K562 (cell line): Measurements from ENCODE around the gene MRM2. TPM values are rescaled to one million over a fixed set of nuclear protein-coding genes. Genes with fewer than 3 reads are reported as not detected.
A peak's percentile ranks its signal among the peaks of the same experiment; 100 is the strongest.

Experiments used
- FIP1L1 ChIP-seq: fragments of 200-400 bp; formaldehyde crosslinking; IDR thresholded peaks from 2 replicates; pipeline ENCODE4 v1.6.1; 2018; ENCODE audit warnings: mild to moderate bottlenecking, low read depth, low read length; ENCODE audit not compliant: poor library complexity, severe bottlenecking
- HBP1 ChIP-seq: fragments of 450-650 bp; formaldehyde crosslinking; IDR thresholded peaks from 2 replicates; pipeline ENCODE4 v1.4.0; 2022; ENCODE audit warnings: missing genetic modification characterization
- KLF10 ChIP-seq: fragments of 250-450 bp; sonication (Bioruptor Pico); IDR thresholded peaks from 2 replicates; pipeline ENCODE4 v1.6.1; 2021; ENCODE audit warnings: matching md5 sums
- MLX ChIP-seq, 2 experiments: fragments of 450-650 bp in 1 of 2; sonication (generic) in 1 of 2; formaldehyde crosslinking; conservative IDR thresholded peaks; 2 replicates each; pipeline versions ENCODE4 v1.4.0 to v1.8.1; 2020 to 2022; ENCODE audit warnings: mild to moderate bottlenecking in 1 of 2, missing genetic modification reagents in 1 of 2
- NCOA2 ChIP-seq, 2 experiments: fragments of 450-650 bp; IDR thresholded peaks; 2 replicates each; pipeline ENCODE4 v1.6.1; 2018; ENCODE audit warnings: mild to moderate bottlenecking in 2 of 2, moderate library complexity in 1 of 2; ENCODE audit not compliant: partially characterized antibody in 2 of 2
- NCOR1 ChIP-seq: fragments of 450-650 bp; IDR thresholded peaks from 2 replicates; pipeline ENCODE4 v1.6.1; 2016; ENCODE audit warnings: mild to moderate bottlenecking, moderate library complexity
- NFE2 ChIP-seq: IDR thresholded peaks from 2 replicates; pipeline ENCODE4 v1.6.1; 2014; ENCODE audit warnings: antibody characterized with exemption, low read depth
- SAFB2 ChIP-seq: fragments of 200-400 bp; formaldehyde crosslinking; IDR thresholded peaks from 2 replicates; pipeline ENCODE4 v1.6.1; 2018; ENCODE audit warnings: borderline replicate concordance, low read length, low read depth, moderate library complexity; ENCODE audit not compliant: severe bottlenecking
- SLC30A9 ChIP-seq: fragments of 250-450 bp; sonication (Bioruptor Pico); IDR thresholded peaks from 2 replicates; pipeline ENCODE4 v1.8.0; 2022; ENCODE audit warnings: mild to moderate bottlenecking, moderate library complexity
- TFAP4 ChIP-seq: sonication (generic); formaldehyde crosslinking; IDR thresholded peaks from 2 replicates; pipeline ENCODE4 v1.8.0; 2022; ENCODE audit warnings: missing genetic modification reagents, mild to moderate bottlenecking, moderate library complexity, borderline replicate concordance
- XRCC3 ChIP-seq: fragments of 450-650 bp; IDR thresholded peaks from 2 replicates; pipeline ENCODE4 v1.6.1; 2017; ENCODE audit warnings: mild to moderate bottlenecking, moderate library complexity
- XRCC4 ChIP-seq: IDR thresholded peaks from one replicate; pipeline ENCODE4 v1.6.1; 2011; ENCODE audit not compliant: insufficient read depth, insufficient read length; ENCODE audit errors: extremely low read depth
- ZBED1 ChIP-seq: IDR thresholded peaks from 2 replicates; pipeline ENCODE4 v1.6.1; 2014
- polyA plus RNA-seq, 8 experiments: library from polyadenylated mRNA; depleted of rRNA in 4 of 8; stranded (reverse) in 5 of 8; unstranded in 3 of 8; fragments of >200 nt; fragmentation: Nextera tagmentation in 2 of 8; fragmentation: Illumina TruSeq in 1 of 8; extraction: Ambion mirVana in 2 of 8; extraction: Trizol in 1 of 8; gene quantifications; 2 replicates each; pipeline versions ENCODE4 v1.2.1 to v1.2.3, GENCODE V29; 2011 to 2014; ENCODE audit warnings: inconsistent platforms in 1 of 8, missing spikeins in 1 of 8
- total RNA-seq, 7 experiments: library from RNA; depleted of rRNA in 6 of 7; stranded (reverse); fragments of >200 nt in 6 of 7; fragmentation: Illumina TruSeq in 2 of 7; extraction: Trizol in 2 of 7; gene quantifications; 2 replicates each; pipeline versions ENCODE4 v1.2.1 to v1.2.3, GENCODE V29; 2011 to 2021; ENCODE audit warnings: low replicate concordance in 1 of 7
- TF ChIP-seq, protein P1 (sequence below): fragments of 450-650 bp; IDR thresholded peaks from 2 replicates; pipeline ENCODE4 v1.6.1; 2018; ENCODE audit not compliant: partially characterized antibody
- TF ChIP-seq, protein P2 (sequence below): fragments of 200-800 bp; sonication (Bioruptor generic); IDR thresholded peaks from 2 replicates; pipeline ENCODE4 v1.6.1; 2016; ENCODE audit warnings: missing genetic modification characterization, missing compliant biosample characterization

MRM2 gene
- total and polyA plus RNA-seq, 9 of the 15 experiments (the other 6 are each of a cell fraction or from before 2014, with no cell fraction given): 32.4 to 116 (median 50.5) TPM

- TF ChIP-seq HBP1 (CRISPR knock-in tag) (no peak), NCOR1 (no peak), MLX (CRISPR knock-in tag; conservative IDR thresholded peaks at IDR 0.05) (no peak), NCOA2 (IDR thresholded peaks at IDR 0.05; ENCODE audit: partially characterized antibody in 2 of 2) (no peak), ZBED1 (no peak), SAFB2 (no peak), KLF10 (CRISPR knock-in tag) (no peak), XRCC4 (no peak), FIP1L1 (no peak), SLC30A9 (CRISPR knock-in tag) (no peak), NFE2 (no peak), TFAP4 (CRISPR knock-in tag) (peak; percentile 42; the same call in 1 of the 2 replicates), XRCC3 (no peak)
- TF ChIP-seq, protein P1, sequence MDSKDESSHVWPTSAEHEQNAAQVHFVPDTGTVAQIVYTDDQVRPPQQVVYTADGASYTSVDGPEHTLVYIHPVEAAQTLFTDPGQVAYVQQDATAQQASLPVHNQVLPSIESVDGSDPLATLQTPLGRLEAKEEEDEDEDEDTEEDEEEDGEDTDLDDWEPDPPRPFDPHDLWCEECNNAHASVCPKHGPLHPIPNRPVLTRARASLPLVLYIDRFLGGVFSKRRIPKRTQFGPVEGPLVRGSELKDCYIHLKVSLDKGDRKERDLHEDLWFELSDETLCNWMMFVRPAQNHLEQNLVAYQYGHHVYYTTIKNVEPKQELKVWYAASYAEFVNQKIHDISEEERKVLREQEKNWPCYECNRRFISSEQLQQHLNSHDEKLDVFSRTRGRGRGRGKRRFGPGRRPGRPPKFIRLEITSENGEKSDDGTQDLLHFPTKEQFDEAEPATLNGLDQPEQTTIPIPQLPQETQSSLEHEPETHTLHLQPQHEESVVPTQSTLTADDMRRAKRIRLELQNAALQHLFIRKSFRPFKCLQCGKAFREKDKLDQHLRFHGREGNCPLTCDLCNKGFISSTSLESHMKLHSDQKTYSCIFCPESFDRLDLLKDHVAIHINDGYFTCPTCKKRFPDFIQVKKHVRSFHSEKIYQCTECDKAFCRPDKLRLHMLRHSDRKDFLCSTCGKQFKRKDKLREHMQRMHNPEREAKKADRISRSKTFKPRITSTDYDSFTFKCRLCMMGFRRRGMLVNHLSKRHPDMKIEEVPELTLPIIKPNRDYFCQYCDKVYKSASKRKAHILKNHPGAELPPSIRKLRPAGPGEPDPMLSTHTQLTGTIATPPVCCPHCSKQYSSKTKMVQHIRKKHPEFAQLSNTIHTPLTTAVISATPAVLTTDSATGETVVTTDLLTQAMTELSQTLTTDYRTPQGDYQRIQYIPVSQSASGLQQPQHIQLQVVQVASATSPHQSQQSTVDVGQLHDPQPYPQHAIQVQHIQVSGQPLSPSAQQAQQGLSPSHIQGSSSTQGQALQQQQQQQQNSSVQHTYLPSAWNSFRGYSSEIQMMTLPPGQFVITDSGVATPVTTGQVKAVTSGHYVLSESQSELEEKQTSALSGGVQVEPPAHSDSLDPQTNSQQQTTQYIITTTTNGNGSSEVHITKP: no peak
- TF ChIP-seq, protein P2, sequence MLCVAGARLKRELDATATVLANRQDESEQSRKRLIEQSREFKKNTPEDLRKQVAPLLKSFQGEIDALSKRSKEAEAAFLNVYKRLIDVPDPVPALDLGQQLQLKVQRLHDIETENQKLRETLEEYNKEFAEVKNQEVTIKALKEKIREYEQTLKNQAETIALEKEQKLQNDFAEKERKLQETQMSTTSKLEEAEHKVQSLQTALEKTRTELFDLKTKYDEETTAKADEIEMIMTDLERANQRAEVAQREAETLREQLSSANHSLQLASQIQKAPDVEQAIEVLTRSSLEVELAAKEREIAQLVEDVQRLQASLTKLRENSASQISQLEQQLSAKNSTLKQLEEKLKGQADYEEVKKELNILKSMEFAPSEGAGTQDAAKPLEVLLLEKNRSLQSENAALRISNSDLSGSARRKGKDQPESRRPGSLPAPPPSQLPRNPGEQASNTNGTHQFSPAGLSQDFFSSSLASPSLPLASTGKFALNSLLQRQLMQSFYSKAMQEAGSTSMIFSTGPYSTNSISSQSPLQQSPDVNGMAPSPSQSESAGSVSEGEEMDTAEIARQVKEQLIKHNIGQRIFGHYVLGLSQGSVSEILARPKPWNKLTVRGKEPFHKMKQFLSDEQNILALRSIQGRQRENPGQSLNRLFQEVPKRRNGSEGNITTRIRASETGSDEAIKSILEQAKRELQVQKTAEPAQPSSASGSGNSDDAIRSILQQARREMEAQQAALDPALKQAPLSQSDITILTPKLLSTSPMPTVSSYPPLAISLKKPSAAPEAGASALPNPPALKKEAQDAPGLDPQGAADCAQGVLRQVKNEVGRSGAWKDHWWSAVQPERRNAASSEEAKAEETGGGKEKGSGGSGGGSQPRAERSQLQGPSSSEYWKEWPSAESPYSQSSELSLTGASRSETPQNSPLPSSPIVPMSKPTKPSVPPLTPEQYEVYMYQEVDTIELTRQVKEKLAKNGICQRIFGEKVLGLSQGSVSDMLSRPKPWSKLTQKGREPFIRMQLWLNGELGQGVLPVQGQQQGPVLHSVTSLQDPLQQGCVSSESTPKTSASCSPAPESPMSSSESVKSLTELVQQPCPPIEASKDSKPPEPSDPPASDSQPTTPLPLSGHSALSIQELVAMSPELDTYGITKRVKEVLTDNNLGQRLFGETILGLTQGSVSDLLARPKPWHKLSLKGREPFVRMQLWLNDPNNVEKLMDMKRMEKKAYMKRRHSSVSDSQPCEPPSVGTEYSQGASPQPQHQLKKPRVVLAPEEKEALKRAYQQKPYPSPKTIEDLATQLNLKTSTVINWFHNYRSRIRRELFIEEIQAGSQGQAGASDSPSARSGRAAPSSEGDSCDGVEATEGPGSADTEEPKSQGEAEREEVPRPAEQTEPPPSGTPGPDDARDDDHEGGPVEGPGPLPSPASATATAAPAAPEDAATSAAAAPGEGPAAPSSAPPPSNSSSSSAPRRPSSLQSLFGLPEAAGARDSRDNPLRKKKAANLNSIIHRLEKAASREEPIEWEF: no peak
Measured at GRCh38 chr7:2195400-2196246, 46.4 kb downstream of the MRM2 start (continued).
